HG03159 (cell line): Measurements from ENCODE around the gene PLEKHG3.
"Not testable (repeated sequence)": the region's sequence is repeated elsewhere in the genome, so short reads cannot be mapped to it uniquely, and the experiment has no call there.

ENCODE experiments used
- ATAC-seq: cut with Tn5 transposase; IDR thresholded peaks from one replicate; pipeline ENCODE4 v1.9.1; 2021; ENCODE audit warnings: mild to moderate bottlenecking, moderate library complexity; ENCODE audit not compliant: unreplicated experiment

Gene PLEKHG3

GRCh38 chr14:64686282-64686615, 18.0 kb upstream of the PLEKHG3 start:
- no peak for ATAC-seq

GRCh38 chr14:64688031-64688430, 16.2 kb upstream of the PLEKHG3 start:
- no peak for ATAC-seq

GRCh38 chr14:64688811-64689281, 15.4 kb upstream of the PLEKHG3 start:
- ATAC-seq = no peak

- no peak for ATAC-seq
Measured at GRCh38 chr14:64689289-64689688, 14.9 kb upstream of the PLEKHG3 start.

GRCh38 chr14:64690607-64691006, 13.6 kb upstream of the PLEKHG3 start:
- not testable (repeated sequence) for ATAC-seq

GRCh38 chr14:64691376-64691775, 12.8 kb upstream of the PLEKHG3 start:
- no peak for ATAC-seq

GRCh38 chr14:64692189-64692985, 11.8 kb upstream of the PLEKHG3 start:
- ATAC-seq = no peak

GRCh38 chr14:64692986-64693809, 11.0 kb upstream of the PLEKHG3 start:
- ATAC-seq = no peak

- ATAC-seq = no peak
Measured at GRCh38 chr14:64693810-64694165, 10.4 kb upstream of the PLEKHG3 start.

GRCh38 chr14:64695071-64695470, 9.2 kb upstream of the PLEKHG3 start:
- no peak for ATAC-seq

- ATAC-seq = no peak
Measured at GRCh38 chr14:64696355-64696857, 7.8 kb upstream of the PLEKHG3 start.

- ATAC-seq = no peak
Measured at GRCh38 chr14:64698903-64699302, 5.3 kb upstream of the PLEKHG3 start.

GRCh38 chr14:64700290-64700689, 3.9 kb upstream of the PLEKHG3 start:
- ATAC-seq = no peak

- no peak for ATAC-seq
Measured at GRCh38 chr14:64700894-64701293, 3.3 kb upstream of the PLEKHG3 start.

- no peak for ATAC-seq
Measured at GRCh38 chr14:64701660-64702059, 2.6 kb upstream of the PLEKHG3 start.

GRCh38 chr14:64702493-64703394, 1.5 kb upstream of the PLEKHG3 start:
- ATAC-seq = no peak

GRCh38 chr14:64703395-64704142, 655 bp upstream of the PLEKHG3 start:
- no peak for ATAC-seq

- no peak for ATAC-seq
Measured at GRCh38 chr14:64704743-64705380, 638 bp downstream of the PLEKHG3 start.

- ATAC-seq = no peak
Measured at GRCh38 chr14:64705381-64706118, 1.3 kb downstream of the PLEKHG3 start.
